Immature natural killer cell (primary cell): ENCODE data around the gene FAF1. TPM values are rescaled to one million over a fixed set of nuclear protein-coding genes. Genes with fewer than 3 reads are reported as not detected.

Experiments used
- DNase-seq, 3 donors: peaks; one replicate each; pipeline ENCODE4 v3.0.0; 2022; ENCODE audit warnings: mixed read lengths in 1 of 3
- H3K27ac Mint-ChIP-seq, 6 donors: one replicate each; pipeline ENCODE4 v1.8.0; 2020; ENCODE audit warnings: mixed read lengths in 6 of 6, mild to moderate bottlenecking in 5 of 6, inconsistent platforms in 4 of 6, moderate library complexity in 3 of 6
- H3K27me3 Mint-ChIP-seq, 3 donors: one replicate each; pipeline ENCODE4 v1.8.0; 2020 to 2021; ENCODE audit warnings: low read depth in 3 of 3, mild to moderate bottlenecking in 3 of 3, mixed read lengths in 3 of 3, moderate library complexity in 3 of 3, inconsistent platforms in 1 of 3
- H3K36me3 Mint-ChIP-seq, 3 donors: one replicate each; pipeline ENCODE4 v1.8.0; 2020; ENCODE audit warnings: mixed read lengths in 3 of 3, inconsistent platforms in 2 of 3, mild to moderate bottlenecking in 2 of 3
- H3K4me1 Mint-ChIP-seq, 2 donors: one replicate each; pipeline ENCODE4 v1.8.0; 2020; ENCODE audit warnings: inconsistent platforms in 2 of 2, mild to moderate bottlenecking in 2 of 2, mixed read lengths in 2 of 2, moderate library complexity in 1 of 2
- H3K4me3 Mint-ChIP-seq, 5 donors: one replicate each; pipeline ENCODE4 v1.8.0; 2020; ENCODE audit warnings: mild to moderate bottlenecking in 5 of 5, mixed read lengths in 5 of 5, inconsistent platforms in 3 of 5, moderate library complexity in 3 of 5
- H3K9me3 Mint-ChIP-seq, 6 donors: one replicate each; pipeline ENCODE4 v1.8.0; 2020; ENCODE audit warnings: mild to moderate bottlenecking in 6 of 6, mixed read lengths in 6 of 6, inconsistent platforms in 4 of 6, moderate library complexity in 3 of 6
- polyA plus RNA-seq, 3 donors: library from polyadenylated mRNA; unstranded; fragments of 300-500 nt; fragmentation: Illumina TruSeq; gene quantifications; one replicate each; pipeline ENCODE4 v1.2.3, GENCODE V29; 2021

FAF1 gene
- polyA plus RNA-seq, 3 donors from 2014 or later = 31.1 to 49.8 (median 44.0) TPM

DNA sequence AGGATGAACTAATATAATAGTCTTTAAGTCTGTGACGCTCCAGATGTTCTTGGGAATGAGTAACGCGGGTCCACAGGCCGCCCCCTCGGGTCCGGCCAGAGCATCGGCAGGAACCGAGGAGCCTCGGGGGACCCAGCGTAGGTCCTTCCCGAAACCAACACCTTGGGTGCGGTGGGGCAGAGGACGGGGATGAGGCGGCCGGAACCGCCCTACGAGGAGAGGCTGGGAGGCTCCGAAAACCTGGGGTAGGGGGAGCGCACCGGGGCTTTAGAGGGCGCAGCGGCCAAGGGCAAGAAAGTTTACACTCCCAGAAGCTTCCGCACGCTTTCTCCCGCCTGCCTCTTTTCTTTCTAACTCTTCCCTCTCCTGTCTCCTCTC is 543.9 kb downstream of the FAF1 start:
- Mint-ChIP-seq H3K4me1 (peaks cover 18 to 20% of the 10 kb centered on the region in 2 donors), H3K36me3 (peaks cover 0 to 6% (median 4%) of the 10 kb centered on the region in 3 donors), H3K9me3 (peaks cover 0 to 7% (median 0%) of the 10 kb centered on the region in 6 donors), H3K27ac (no peak overlapping the region), H3K4me3 (no peak overlapping the region), H3K27me3 (peaks cover 29 to 40% (median 37%) of the 10 kb centered on the region in 3 donors)
- DNase-seq = no peak

- DNase-seq = no peak
- no peak overlapping the region for H3K27ac Mint-ChIP-seq
- H3K27me3 Mint-ChIP-seq = peaks cover 28 to 39% (median 38%) of the 10 kb centered on the region in 3 donors
- peaks cover 0 to 7% (median 0%) of the 10 kb centered on the region in 6 donors for H3K9me3 Mint-ChIP-seq
- H3K4me3 Mint-ChIP-seq = no peak overlapping the region
- H3K4me1 Mint-ChIP-seq = peaks cover 17 to 19% of the 10 kb centered on the region in 2 donors
- peaks cover 0 to 6% (median 4%) of the 10 kb centered on the region in 3 donors for H3K36me3 Mint-ChIP-seq
Measured at GRCh38 chr1:50415235-50416149, 544.6 kb downstream of the FAF1 start.

- Mint-ChIP-seq H3K27me3 (peaks cover 22 to 35% (median 35%) of the 10 kb centered on the region in 3 donors), H3K9me3 (peaks cover 0 to 7% (median 0%) of the 10 kb centered on the region in 6 donors), H3K36me3 (peaks cover 0 to 6% (median 4%) of the 10 kb centered on the region in 3 donors), H3K4me1 (peaks cover 11 to 12% of the 10 kb centered on the region in 2 donors), H3K27ac (no peak overlapping the region), H3K4me3 (no peak overlapping the region)
- DNase-seq = no peak
Measured at GRCh38 chr1:50414853-50415234, 545.2 kb downstream of the FAF1 start.

DNA sequence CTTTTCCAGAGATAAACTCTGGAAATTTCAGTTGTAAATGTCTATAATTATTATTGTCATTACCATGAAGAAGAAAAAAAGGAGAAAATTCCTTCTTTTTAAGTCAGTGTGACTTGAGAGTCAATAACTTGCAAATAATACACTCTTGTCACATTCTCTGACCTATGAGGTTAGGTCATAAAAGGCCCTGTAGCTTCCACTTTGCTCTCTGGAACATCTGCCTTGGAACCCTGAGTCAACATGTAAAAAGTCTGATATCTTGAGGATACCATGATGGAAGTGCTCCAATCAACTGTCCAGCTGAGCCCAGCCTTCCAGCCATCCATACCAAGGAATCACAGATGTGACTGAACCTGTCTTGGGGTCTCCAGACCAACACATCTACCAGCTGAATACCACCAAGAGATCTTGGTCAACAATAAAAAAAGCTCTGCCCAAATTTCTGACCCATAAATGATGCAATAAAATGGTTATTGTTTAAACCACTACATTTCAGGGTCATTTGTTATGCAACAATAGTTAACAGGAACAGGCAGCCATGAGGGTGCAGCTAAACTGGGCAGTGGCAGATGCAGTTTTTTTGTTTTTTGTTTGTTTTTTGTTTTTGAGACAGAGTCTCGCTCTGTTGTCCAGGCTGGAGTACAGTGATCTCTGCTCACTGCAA is 547.1 kb downstream of the FAF1 start:
- peaks cover 19 to 33% (median 32%) of the 10 kb centered on the region in 3 donors for H3K27me3 Mint-ChIP-seq
- H3K9me3 Mint-ChIP-seq = peaks cover 0 to 7% (median 0%) of the 10 kb centered on the region in 6 donors
- peaks cover 0 to 6% (median 4%) of the 10 kb centered on the region in 3 donors for H3K36me3 Mint-ChIP-seq
- H3K4me1 Mint-ChIP-seq = peaks cover 5 to 6% of the 10 kb centered on the region in 2 donors
- H3K27ac Mint-ChIP-seq = no peak overlapping the region
- no peak overlapping the region for H3K4me3 Mint-ChIP-seq
- DNase-seq = no peak

GRCh38 chr1:50405814-50406213 is 554.3 kb downstream of the FAF1 start:
- DNase-seq = no peak
- Mint-ChIP-seq H3K27ac (no peak overlapping the region), H3K9me3 (peaks cover 0 to 2% (median 0%) of the 10 kb centered on the region in 6 donors), H3K4me3 (no peak overlapping the region), H3K36me3 (no peaks in the 10 kb centered on the region), H3K27me3 (peaks cover 9 to 11% (median 11%) of the 10 kb centered on the region in 3 donors), H3K4me1 (no peaks in the 10 kb centered on the region)

DNA sequence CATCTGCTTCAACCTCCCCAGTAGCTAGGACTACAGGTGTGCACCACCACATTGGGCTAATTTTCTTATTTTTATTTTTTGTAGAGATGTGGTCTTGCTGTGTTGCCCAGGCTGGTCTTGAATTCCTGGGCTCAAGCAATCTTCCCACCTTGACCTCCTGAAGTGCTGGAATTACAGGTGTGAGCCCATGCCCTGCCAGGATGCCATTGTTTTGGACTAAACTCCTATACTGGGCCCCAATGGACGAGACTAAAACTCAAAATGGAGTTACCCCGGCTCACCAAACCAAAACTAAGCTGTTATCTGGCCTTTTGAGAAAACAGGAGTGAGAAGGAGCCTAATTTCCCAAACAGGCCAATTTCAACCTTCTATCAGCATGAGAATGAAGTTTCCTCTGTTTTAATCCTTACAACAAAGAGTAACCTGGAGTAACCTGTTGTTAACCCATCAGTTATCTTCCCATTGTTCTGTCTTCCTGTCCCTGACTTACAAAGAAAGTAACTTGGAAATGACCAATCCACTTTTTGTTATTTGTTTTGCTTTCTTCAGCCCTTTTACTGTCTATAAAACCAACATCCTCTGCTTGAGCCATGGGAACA is 566.4 kb downstream of the FAF1 start:
- Mint-ChIP-seq H3K27ac (no peak overlapping the region), H3K4me3 (no peak overlapping the region), H3K36me3 (peaks cover 0 to 4% (median 0%) of the 10 kb centered on the region in 3 donors), H3K4me1 (no peaks in the 10 kb centered on the region), H3K9me3 (no peaks in the 10 kb centered on the region), H3K27me3 (peaks cover 2 to 15% (median 7%) of the 10 kb centered on the region in 3 donors)
- DNase-seq = no peak

Other genes with a start within 250 kb of the FAF1 start
- gene CDKN2C, start 10.0 kb upstream of the FAF1 start, polyA plus RNA-seq = 10 to 100 TPM; 12.7 to 22.8 (median 18.2) TPM
- not detected for gene C1orf185, start 142.0 kb upstream of the FAF1 start, polyA plus RNA-seq